RWPE2 (cell line): ENCODE results near the gene PEX14.

Source experiments
- ATAC-seq: fragments of 200-7000 bp; cut with Tn5 transposase; 3 replicates; pipeline ENCODE4 v1.9.1; 2021; ENCODE audit warnings: low read depth
- DNase-seq: peaks from one replicate; pipeline ENCODE4 v3.0.0-alpha.2; 2020; ENCODE audit warnings: low spot score
- H3K27ac ChIP-seq: fragments of 450-650 bp; 2 replicates; pipeline ENCODE4 v1.5.1; 2017; ENCODE audit warnings: mild to moderate bottlenecking; ENCODE audit not compliant: poor library complexity, severe bottlenecking
- H3K27me3 ChIP-seq: fragments of 250-450 bp; sonication (Bioruptor Pico); 2 replicates; pipeline ENCODE4 v1.5.1; 2021; ENCODE audit warnings: mild to moderate bottlenecking, moderate library complexity; ENCODE audit not compliant: insufficient read depth, poor library complexity, severe bottlenecking
- H3K36me3 ChIP-seq: fragments of 250-450 bp; sonication (Bioruptor Pico); 2 replicates; pipeline ENCODE4 v1.5.1; 2020; ENCODE audit warnings: low read depth, mild to moderate bottlenecking, moderate library complexity
- H3K4me1 ChIP-seq: fragments of 250-450 bp; sonication (Bioruptor Pico); 2 replicates; pipeline ENCODE4 v1.5.1; 2021; ENCODE audit warnings: mild to moderate bottlenecking, moderate library complexity; ENCODE audit not compliant: insufficient read depth, poor library complexity, severe bottlenecking
- H3K4me3 ChIP-seq: fragments of 250-450 bp; sonication (Bioruptor Pico); 2 replicates; pipeline ENCODE4 v1.5.1; 2021; ENCODE audit warnings: mild to moderate bottlenecking, moderate library complexity; ENCODE audit not compliant: severe bottlenecking
- H3K9me3 ChIP-seq: fragments of 250-450 bp; sonication (Bioruptor Pico); 2 replicates; pipeline ENCODE4 v1.5.1; 2021; ENCODE audit warnings: mild to moderate bottlenecking, moderate library complexity; ENCODE audit not compliant: severe bottlenecking
- TF ChIP-seq, protein P1 (sequence below): fragments of 450-650 bp; IDR thresholded peaks from one replicate; pipeline ENCODE4 v1.5.1; 2017; ENCODE audit warnings: mild to moderate bottlenecking, moderate library complexity; ENCODE audit not compliant: poor library complexity, severe bottlenecking

PEX14 gene

DNA sequence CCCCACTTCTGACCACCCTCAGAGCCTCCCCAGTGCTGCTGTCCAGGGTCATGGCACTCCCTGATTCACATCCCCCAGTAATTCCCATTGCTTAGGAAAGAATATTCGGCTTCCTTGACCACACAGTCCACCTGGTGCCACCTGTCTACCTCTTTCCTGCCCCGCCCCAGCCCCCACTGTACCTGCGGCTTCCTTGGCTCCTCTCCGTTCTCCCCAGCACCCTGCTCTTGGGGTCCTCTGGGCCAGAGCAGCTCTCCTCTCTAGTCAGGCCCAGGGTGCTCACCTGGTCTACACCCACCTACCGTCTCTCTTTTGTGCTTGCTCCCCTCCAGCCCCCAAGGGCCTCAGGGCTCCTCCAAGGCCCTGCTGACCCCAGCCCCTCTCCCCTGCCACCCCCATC is 142.6 kb downstream of the PEX14 start:
- Histone ChIP-seq H3K36me3 (0 out of 2 replicates have a peak, but pooled peaks cover 7% of the 10 kb centered on the region), H3K27ac (no peak overlapping the region), H3K4me1 (peaks cover 7% of the 10 kb centered on the region), H3K27me3 (no peaks in the 10 kb centered on the region), H3K4me3 (no peak overlapping the region), H3K9me3 (no peaks in the 10 kb centered on the region)
- DNase-seq, result no peak
- no peak; the same call in 2 of the 3 replicates for ATAC-seq
- TF ChIP-seq, protein P1, sequence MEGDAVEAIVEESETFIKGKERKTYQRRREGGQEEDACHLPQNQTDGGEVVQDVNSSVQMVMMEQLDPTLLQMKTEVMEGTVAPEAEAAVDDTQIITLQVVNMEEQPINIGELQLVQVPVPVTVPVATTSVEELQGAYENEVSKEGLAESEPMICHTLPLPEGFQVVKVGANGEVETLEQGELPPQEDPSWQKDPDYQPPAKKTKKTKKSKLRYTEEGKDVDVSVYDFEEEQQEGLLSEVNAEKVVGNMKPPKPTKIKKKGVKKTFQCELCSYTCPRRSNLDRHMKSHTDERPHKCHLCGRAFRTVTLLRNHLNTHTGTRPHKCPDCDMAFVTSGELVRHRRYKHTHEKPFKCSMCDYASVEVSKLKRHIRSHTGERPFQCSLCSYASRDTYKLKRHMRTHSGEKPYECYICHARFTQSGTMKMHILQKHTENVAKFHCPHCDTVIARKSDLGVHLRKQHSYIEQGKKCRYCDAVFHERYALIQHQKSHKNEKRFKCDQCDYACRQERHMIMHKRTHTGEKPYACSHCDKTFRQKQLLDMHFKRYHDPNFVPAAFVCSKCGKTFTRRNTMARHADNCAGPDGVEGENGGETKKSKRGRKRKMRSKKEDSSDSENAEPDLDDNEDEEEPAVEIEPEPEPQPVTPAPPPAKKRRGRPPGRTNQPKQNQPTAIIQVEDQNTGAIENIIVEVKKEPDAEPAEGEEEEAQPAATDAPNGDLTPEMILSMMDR, result no peak

DNA sequence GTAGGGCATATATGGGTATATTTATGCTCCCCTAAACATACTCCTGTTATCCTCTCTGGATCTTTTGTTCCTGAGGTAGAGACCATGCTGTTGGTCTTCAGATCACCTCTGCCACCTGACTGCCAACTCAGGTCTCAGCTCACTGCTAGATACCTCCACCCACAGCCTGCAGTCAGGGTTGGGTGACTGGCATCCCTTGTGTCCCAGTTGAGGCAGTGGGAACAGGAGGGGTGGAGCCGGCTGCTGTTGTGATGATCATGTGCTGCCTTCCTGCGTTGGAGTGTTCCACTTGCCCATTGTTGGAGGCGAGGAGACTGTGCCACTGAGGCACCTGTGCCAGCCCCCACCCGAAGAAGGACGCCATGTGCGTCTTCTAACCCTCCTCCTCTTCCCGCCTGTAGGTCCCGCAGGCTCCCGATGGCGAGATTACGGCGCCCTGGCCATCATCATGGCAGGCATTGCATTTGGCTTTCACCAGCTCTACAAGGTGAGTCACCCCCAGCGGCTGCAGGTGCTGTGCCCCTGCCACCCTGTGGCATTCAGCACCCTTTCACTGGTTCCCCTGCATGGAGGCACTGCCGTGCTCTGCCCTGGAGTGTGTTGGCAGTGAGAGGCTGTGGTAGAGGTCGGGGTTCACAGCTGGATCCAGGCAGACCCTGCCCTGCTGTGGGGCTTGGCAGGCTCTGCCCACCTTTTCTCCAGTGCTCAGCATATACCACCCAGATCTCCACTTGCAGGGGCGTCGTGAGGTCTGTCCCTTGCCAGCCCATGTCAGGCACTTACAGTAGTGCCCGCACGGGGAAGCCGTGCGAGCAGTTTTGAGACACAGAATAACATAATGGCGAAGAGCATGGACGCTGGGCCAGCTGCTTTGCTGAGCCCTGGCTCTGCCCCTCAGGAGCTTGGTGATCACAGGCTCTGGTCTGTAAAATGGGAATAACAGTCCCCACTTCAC is 143.5 kb downstream of the PEX14 start:
- Histone ChIP-seq H3K36me3 (0 out of 2 replicates have a peak, but pooled peaks cover 12% of the 10 kb centered on the region), H3K4me1 (peaks cover 7% of the 10 kb centered on the region), H3K9me3 (no peaks in the 10 kb centered on the region), H3K27ac (no peak overlapping the region), H3K27me3 (no peaks in the 10 kb centered on the region), H3K4me3 (no peak overlapping the region)
- DNase-seq, result no peak
- ATAC-seq, result no peak
- TF ChIP-seq, protein P1, result no peak

DNA sequence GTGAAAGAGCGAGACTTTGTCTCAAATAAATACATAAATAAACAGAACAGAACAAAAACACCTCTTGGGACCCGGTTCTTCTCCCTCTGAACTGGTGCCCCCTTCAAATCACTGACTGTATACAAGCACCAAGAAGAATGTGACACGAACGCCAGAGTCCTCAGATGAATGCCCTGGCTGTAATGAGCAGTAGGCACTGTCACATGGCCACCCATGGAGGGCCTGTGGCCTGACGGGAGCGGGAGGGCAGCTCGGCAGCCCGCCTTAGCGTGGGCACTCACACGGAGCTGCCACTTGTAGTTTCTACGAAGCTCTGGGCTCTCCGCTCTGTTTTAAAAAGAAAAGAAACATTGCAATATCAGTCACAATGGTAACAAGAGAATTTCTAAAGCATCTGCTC is 146.0 kb downstream of the PEX14 start:
- no peak overlapping the region for H3K4me3 ChIP-seq
- DNase-seq, result no peak
- no peaks in the 10 kb centered on the region for H3K9me3 ChIP-seq
- no peaks in the 10 kb centered on the region for H3K27me3 ChIP-seq
- peaks cover 7% of the 10 kb centered on the region for H3K4me1 ChIP-seq
- no peak overlapping the region for H3K27ac ChIP-seq
- no peak for ATAC-seq
- TF ChIP-seq, protein P1, result no peak
- peaks cover 12% of the 10 kb centered on the region; the same call in 1 of the 2 replicates for H3K36me3 ChIP-seq

DNA sequence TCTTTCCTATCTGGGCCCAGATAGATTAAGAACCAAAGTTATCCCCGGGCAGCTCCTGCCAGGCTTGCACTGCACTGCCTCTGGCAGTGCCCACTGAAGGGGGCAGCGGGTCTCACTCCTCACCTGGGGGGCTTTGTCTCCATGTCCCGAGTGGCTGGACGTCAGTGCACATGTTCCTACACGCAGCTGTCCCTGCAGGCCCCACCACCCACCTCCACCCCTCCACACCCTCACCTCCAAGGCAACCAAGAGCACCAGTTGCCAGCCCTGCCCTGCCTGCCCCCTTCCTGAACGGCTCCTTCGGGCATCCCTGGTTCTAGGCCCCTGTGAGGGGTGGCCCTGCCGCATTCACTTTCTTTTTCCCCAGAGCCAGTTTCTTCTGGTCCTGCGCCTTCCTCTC is 147.2 kb downstream of the PEX14 start:
- no peak for DNase-seq
- Histone ChIP-seq H3K4me1 (peaks cover 7% of the 10 kb centered on the region), H3K9me3 (no peaks in the 10 kb centered on the region), H3K27me3 (no peaks in the 10 kb centered on the region), H3K27ac (no peak overlapping the region), H3K36me3 (peaks cover 12% of the 10 kb centered on the region; the same call in 1 of the 2 replicates), H3K4me3 (no peak overlapping the region)
- no peak for ATAC-seq
- TF ChIP-seq, protein P1, result no peak
